ENCODE data around the gene MRPL4.

GRCh38 chr19:10285393-10285792 is 33.4 kb downstream of the MRPL4 start:
- TF ChIP-seq CTCF (conservative IDR thresholded peaks at IDR 0.05; ENCODE audit: low read length) (no peak), EZH2phosphoT487 (IDR thresholded peaks at IDR 0.05; ENCODE audit: borderline replicate concordance) (no peak)
